HFFc6 (cell line): ENCODE measurements around the gene SATL1. TPM values are rescaled to one million over a fixed set of nuclear protein-coding genes. Genes with fewer than 3 reads are reported as not detected.

Source experiments
- DNase-seq: peaks from one replicate; pipeline ENCODE4 v3.0.0-alpha.2; 2018
- H3K27ac Mint-ChIP-seq: 2 replicates; pipeline ENCODE4 v1.8.0; 2020; ENCODE audit warnings: mild to moderate bottlenecking, mixed read lengths
- H3K27me3 Mint-ChIP-seq: 2 replicates; pipeline ENCODE4 v1.8.0; 2021; ENCODE audit warnings: mild to moderate bottlenecking, moderate library complexity, mixed read lengths; ENCODE audit not compliant: insufficient read depth
- H3K36me3 Mint-ChIP-seq: 2 replicates; pipeline ENCODE4 v1.8.0; 2021; ENCODE audit warnings: low read depth, mixed read lengths
- H3K4me1 Mint-ChIP-seq: 2 replicates; pipeline ENCODE4 v1.8.0; 2020; ENCODE audit warnings: low read depth, mixed read lengths
- H3K4me3 Mint-ChIP-seq: 2 replicates; pipeline ENCODE4 v1.8.0; 2020; ENCODE audit warnings: mild to moderate bottlenecking, moderate library complexity, mixed read lengths
- H3K9me3 Mint-ChIP-seq: 2 replicates; pipeline ENCODE4 v1.8.0; 2020; ENCODE audit warnings: mild to moderate bottlenecking, mixed read lengths
- total RNA-seq, 6 experiments: library from RNA; stranded (reverse); fragmentation: NEBNext Ultra II Directional; extraction: Animal tissue kit (Norgen Biotek cat#: 25700); gene quantifications; 2 replicates in 1 of 6; 3 replicates in 5 of 6; pipeline ENCODE4 v1.2.3, GENCODE V29; 2021
- TF ChIP-seq, protein P1 (sequence below): fragments of 200-600 bp; sonication (generic); IDR thresholded peaks from 2 replicates; pipeline ENCODE4 v1.5.0; 2021; ENCODE audit warnings: antibody characterized with exemption, mild to moderate bottlenecking

SATL1 gene
- total RNA-seq, 6 experiments from 2014 or later = not detected

DNA sequence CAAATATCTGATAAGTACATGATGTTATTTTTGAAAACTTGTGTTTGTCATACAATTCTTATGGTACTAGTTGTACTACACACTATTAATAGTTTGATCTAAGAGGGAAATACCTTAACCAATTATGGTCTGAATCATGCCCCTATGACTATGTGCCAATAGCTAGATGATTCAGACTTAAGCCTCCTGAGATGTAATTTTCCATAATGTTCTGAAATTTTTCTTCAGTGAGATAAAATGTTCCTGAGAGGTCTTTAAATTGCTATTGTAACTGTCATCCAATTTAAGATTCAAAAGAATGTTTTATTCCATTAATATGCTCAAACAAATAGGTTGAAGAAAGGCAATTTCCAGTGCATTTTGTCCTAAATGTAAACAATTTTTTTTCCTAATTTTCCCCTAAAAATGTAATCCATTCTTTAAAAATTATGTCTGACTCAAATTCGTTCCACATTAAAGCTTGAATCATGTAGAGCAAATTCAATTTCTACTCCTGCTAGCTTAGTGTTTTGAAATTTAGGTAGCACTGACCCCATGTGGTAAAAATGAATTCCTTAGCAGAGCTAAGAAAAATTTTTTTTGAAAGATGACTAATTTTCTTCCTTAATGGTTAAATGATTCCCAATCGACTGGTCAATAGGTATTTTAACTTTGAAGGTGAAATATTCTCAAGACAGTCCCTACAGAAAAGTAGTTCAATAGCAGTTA is 190.8 kb downstream of the SATL1 start:
- no peaks in the 10 kb centered on the region for H3K9me3 Mint-ChIP-seq
- peak overlapping the region; percentile 77 for H3K4me3 Mint-ChIP-seq
- TF ChIP-seq, protein P1, sequence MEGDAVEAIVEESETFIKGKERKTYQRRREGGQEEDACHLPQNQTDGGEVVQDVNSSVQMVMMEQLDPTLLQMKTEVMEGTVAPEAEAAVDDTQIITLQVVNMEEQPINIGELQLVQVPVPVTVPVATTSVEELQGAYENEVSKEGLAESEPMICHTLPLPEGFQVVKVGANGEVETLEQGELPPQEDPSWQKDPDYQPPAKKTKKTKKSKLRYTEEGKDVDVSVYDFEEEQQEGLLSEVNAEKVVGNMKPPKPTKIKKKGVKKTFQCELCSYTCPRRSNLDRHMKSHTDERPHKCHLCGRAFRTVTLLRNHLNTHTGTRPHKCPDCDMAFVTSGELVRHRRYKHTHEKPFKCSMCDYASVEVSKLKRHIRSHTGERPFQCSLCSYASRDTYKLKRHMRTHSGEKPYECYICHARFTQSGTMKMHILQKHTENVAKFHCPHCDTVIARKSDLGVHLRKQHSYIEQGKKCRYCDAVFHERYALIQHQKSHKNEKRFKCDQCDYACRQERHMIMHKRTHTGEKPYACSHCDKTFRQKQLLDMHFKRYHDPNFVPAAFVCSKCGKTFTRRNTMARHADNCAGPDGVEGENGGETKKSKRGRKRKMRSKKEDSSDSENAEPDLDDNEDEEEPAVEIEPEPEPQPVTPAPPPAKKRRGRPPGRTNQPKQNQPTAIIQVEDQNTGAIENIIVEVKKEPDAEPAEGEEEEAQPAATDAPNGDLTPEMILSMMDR = peak; percentile 68
- peak; percentile 79 for DNase-seq
- H3K27me3 Mint-ChIP-seq = no peaks in the 10 kb centered on the region
- peaks cover 28% of the 10 kb centered on the region for H3K4me1 Mint-ChIP-seq
- peak overlapping the region; percentile 84 for H3K27ac Mint-ChIP-seq
- H3K36me3 Mint-ChIP-seq = no peaks in the 10 kb centered on the region; the same call in 1 of the 2 replicates

DNA sequence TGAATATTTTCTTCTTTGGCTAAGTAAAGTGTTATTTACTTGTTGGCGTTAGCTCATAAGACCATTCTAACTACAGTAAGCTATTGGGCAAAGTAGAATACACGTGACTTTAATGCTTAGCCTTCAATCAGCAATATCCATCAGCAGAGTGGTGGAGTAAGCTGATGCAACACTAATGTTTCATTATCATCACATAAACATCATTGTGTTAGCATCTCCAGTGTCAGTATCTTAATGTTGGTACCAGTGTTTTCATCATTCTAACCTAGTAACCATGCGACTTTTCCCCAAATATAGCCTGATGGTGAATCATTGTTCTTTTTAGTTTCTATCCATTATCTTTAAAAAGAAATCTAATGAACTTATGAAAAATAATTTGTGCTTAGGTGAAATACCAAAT is 191.4 kb downstream of the SATL1 start:
- TF ChIP-seq, protein P1 = no peak
- Mint-ChIP-seq H3K27ac (peak overlapping the region; percentile 84), H3K36me3 (no peaks in the 10 kb centered on the region; the same call in 1 of the 2 replicates), H3K4me1 (peaks cover 28% of the 10 kb centered on the region), H3K9me3 (no peaks in the 10 kb centered on the region), H3K27me3 (no peaks in the 10 kb centered on the region), H3K4me3 (no peak overlapping the region; the same call in 1 of the 2 replicates)
- DNase-seq = peak; percentile 28

DNA sequence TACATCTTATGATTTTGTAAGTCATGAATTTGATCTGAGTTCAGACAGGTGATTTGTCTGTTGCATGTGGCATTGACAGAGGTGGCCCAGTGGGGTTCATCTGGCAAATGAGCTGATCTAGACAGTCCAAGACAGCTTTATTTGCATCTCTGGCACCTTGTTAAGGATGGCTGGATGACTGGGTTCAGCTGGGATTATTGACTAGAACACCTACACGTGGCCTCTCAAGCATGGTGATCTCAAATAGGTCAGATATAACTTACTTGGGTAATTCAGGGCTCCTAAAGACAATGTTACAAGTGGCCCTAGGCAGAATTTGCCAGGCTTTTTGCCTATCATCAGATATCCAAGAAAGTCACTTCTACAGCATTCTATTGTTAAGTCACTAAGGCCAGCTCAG is 192.0 kb downstream of the SATL1 start:
- no peak for DNase-seq
- Mint-ChIP-seq H3K9me3 (no peaks in the 10 kb centered on the region), H3K4me1 (peaks cover 28% of the 10 kb centered on the region), H3K4me3 (no peak overlapping the region), H3K36me3 (no peaks in the 10 kb centered on the region; the same call in 1 of the 2 replicates), H3K27me3 (no peaks in the 10 kb centered on the region), H3K27ac (peak overlapping the region; percentile 84)
- TF ChIP-seq, protein P1 = no peak

Other genes with a start within 250 kb of the SATL1 start
- gene APOOL, start 239.9 kb downstream of the SATL1 start, total RNA-seq = 10 to 100 TPM; 21.3 to 28.4 (median 25.3) TPM
- under 1 TPM in 1 of 6 experiments, not detected in 5; 0.02 TPM for gene ZNF711, start 212 bp upstream of the SATL1 start, total RNA-seq
- gene POF1B, start 135.9 kb upstream of the SATL1 start, total RNA-seq = not detected